HG03045 (cell line): ENCODE measurements around the gene MBNL1.
"Not testable (repeated sequence)": the region's sequence is repeated elsewhere in the genome, so short reads cannot be mapped to it uniquely, and the experiment has no call there.

Experiments
- ATAC-seq: cut with Tn5 transposase; IDR thresholded peaks from one replicate; pipeline ENCODE4 v1.9.1; 2021; ENCODE audit warnings: mild to moderate bottlenecking, moderate library complexity; ENCODE audit not compliant: unreplicated experiment

Gene MBNL1

DNA sequence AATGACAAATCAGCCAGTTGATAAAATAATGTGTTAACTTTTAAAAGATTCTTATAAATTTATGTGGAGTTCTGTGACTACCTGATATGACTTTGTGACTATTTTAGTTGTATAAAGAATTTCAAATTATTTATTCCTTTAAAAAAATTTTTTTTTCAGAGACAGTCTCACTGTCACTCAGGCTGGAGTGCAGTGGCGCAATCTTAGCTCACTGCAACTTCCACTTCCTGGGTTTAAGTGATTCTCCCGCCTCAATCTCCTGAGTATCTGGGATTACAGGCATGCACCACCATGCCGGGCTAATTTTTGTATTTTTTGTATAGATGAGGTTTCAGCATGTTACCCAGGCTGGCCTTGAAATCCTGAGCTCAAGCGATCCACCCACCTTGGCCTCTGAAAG lies 48.5 kb downstream of the MBNL1 start:
- ATAC-seq, result no peak

DNA sequence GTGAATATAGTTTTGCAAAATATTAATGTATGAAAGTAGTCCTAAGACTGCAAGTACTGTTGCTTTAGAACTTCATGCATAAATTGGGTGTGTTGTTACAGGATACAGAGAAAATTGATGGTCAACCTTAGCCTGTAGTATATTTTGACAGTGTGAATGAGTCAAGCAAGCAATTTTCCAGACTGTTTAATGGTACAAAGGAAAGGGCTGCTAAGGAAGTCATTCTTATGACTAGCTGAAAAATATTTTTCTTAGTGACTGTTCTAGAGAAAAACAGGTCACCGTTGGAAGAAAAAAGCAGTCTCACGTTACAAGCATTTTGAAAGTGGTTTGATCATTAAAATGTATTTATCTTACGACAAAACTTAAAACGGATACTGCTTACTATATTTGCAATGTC lies 49.2 kb downstream of the MBNL1 start:
- no peak for ATAC-seq

DNA sequence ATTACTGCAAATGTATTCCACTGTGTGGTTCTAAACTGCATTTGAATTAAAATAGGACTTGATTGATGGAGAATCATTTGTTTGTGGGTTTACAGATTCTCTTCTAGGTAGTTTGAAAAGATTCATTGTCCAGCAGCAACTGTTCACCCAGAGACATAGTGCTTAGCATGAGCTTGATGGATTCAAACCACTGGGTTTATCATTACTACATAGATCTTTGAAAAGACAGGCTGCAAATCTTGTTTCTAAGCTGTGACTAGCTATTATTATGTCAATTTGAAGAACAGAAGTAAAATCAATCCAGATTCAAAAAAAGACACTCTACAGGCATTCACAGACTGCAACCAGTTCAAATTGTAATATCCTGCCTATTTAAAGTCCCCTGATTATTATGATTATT lies 49.8 kb downstream of the MBNL1 start:
- no peak for ATAC-seq

DNA sequence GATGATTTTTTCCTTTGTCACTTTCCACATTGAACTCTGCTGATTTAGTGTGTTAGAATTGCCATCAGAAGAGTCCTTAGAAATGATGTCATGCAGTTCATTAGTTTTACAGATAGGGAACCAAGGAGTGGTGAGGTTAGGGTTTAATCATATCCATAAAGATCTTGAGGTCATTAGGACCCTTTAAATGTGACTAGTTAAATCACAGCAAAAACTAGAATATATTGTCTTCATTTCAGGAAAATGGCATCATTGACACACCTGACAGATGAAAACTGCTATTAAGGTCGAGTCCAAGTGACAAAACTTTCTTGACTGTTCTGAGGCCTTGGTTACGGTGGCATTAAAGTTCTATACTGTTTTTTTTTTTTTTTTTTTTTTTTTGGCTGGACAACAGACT lies 50.5 kb downstream of the MBNL1 start:
- no peak for ATAC-seq

DNA sequence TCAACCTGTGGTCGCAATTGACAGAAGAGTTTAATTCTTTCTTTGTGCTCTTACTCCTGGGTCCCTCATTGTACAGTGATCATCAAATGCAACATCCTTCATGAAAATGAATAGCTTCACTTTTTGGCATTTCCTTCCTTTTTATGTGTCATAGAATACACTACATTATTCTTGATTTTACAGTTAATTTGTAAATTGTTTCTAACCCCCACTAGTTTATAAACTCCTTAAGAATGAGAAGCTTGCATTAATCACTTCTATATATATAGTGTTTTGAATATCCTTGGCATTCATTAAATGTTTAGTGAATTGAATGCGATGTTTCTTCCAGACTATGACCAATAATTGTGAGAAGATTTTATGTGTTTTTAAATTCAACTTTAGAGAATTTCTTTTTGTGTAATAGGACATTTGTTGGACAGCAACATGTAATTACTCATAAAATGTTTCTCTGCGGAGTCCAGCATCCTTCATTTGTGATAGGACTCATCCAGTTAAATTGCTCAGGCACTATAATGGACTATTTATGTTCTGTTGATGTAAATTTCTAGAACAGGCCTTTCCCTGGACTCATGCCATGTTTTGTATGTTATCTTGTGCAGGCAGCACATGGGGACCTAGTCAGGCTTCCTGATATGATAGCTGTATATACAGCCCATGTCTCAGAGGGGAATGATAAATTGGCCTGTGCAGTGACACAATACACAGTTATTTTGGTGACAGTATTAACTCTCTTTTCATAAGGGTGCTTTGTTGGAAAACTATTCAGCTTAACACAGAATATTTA lies 51.3 kb downstream of the MBNL1 start:
- ATAC-seq, result no peak

DNA sequence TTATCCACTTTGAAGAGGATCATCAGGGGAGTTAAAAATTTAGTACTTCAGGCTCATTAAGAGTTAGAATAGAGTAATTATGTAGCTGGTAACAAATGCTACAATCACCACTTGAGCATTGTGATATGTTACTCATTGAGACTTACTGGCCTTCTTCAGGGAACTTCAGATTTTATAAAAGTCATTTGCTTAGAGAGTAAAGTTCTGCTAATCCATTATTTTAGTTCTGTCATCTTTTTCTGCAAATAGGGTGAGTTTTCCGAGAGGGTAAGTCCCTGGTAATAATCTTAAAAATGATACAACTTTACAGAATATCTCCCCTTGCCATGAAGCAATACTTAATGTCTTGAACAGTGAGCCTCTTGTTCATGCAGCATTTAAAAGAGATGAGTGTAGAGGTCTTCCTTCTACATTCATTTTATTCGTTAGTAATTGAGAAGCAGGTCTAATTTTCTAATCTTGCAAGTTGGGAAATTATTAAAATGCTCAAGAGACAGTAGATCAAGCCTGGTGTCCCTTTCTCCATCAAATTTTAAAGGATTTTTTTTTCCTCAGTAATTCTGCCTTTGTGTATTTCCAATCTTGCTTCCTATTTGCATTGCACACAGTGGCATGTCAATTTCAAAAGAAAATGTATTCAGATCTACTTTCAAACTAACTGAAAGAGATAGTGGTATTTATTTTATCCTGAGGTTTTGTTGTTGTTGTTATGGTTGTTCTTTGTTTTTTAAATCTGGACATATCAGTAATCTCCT lies 52.6 kb downstream of the MBNL1 start:
- no peak for ATAC-seq

DNA sequence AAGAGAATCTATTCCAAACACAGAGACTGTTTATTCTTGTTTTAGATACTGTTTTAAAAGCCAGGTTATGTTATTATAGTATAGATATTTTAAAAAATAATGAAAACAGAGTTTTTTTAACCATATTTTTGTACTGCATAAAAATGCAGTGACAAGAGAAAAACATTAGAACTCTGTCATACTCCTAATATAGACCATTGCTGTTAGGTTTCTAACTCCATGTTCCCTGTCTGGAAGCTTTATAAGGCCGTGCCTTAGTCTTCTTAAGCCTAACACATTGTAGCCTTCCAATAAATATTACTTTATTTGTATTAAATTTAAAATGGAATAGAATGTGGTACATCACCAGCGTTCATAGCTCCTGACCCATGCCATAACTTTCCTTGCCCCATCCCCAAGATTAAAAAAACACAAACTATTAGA lies 53.2 kb downstream of the MBNL1 start:
- no peak for ATAC-seq

DNA sequence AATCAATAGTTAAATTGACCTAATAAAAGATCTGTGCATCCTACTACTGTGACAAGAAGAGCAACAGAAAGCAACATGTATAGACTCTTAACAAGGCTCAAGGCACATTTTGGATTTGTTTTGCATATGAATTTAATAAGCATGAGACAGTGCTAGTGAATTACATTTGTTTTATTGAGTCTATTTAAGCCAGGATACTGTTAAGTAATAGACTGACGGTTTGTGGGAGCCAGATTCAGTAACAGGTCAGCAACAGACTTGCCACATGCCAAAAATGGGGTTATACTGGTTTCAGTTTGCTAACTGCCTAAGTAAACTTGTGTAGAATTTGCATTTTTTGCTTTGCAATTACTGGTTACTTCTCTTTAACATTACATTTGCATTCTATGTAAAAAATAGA lies 54.0 kb downstream of the MBNL1 start:
- ATAC-seq, result peak; percentile 63

DNA sequence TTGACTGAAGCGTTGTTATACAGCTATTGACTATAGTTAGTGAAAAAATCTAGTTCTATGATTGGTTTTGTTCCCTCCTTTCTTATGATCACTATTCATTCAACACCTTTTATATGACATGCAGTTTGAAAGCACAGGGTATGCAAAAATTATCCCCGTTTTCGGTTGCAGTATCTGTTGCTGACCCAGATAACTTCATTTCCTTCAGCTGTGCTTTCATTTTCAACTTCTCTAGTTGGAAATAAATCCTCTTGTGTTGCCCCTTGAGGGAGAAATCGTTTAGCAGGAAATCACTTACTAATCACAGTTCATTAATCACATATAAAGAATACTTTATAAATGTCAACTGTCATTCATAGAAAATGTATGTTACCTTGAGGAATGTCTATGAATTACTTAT lies 55.1 kb downstream of the MBNL1 start:
- ATAC-seq, result peak; percentile 82

DNA sequence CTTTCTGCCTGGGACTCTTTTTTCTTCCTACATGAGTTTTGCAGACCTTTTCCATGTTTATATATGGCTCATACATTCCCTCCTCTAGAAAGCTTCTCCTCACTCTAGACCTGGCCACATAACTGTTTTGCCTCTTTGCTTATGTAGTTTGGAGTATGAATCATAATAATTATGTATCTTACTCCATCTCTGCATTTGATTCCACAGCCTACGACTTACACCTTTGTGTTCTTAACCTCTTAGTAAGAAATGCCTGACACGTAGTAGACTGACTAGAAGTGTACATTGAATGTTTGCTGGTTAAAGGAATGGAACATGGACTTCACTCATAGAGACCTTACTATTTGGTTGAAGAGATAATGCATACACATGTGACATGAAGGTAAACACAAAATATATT lies 56.4 kb downstream of the MBNL1 start:
- no peak for ATAC-seq

DNA sequence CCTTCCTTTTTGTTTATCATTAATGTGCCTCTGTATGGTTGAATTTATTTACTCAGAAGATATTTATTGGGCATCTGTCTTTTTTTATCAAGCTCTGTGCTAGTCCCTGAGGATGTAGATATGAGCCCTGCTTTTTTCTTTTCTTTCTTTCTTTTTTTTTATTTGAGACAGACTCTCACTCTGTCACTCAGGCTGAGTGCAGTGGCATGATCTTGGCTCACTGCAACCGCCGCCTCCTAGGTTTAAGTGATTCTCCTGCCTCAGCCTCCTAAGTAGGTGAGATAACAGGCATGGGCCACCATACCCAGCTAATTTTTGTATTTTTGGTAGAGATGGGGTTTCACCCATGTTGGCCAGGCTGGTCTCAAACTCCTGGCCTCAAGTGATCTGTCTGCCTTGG lies 58.5 kb downstream of the MBNL1 start:
- no peak for ATAC-seq

DNA sequence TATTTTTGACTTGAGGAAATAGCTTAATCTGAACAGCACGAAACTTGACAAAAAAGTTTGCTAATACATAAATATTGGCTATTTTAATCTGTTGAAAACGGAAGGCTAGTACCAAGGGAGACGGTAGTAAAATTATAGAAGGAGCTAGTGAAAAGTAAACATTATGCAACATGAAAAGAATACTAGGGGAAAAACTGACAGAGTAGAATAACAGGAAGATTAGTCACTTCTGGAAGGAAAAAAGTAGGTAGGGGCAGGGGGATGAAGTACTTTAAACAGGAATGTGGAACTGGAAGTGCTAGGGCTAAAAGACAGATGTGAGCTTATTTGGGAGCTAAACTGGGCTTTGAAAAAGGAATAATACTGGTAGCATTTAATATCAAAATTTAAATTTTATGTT lies 60.1 kb downstream of the MBNL1 start:
- no peak for ATAC-seq

DNA sequence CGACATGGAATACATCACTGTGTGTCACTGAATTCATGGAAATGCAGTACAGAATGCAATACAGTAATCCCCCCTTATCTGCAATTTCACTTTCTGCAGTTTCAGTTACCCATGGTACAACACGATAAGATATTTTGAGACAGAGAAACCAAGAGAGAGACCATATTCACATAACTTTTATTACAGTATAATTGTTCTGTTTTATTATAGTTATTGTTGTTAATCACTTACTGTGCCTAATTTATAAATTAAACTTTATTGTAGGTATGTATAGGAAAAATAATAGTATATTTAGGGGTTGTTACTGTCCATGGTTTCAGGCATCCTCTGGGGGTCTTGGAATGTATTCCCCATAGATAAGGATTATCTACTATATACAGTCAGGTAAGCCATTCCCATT lies 61.8 kb downstream of the MBNL1 start:
- no peak for ATAC-seq

DNA sequence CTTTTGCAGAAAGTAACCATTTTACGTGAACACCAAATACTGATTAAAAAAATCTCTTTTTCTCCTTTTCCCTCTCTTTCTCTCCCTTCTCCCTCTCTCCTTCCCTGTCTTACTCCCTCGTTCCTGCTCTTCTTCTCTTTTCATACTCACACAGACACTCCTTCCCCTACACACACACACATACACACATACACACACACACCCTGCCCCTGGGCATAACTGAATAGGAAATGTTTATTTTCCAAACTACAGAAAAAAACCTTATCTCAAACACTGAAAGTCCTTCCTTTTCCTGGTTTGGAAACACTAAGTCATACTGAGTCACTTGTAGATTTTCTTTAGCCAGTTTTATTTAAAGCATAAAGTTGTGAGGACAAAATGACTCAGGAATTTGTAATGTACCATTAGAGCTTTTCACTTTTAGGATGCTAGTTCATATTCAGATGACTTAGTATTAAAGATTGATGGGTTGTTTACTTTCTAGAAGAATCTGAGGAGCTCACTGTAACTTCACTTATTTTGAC lies 62.4 kb downstream of the MBNL1 start:
- ATAC-seq, result no peak

DNA sequence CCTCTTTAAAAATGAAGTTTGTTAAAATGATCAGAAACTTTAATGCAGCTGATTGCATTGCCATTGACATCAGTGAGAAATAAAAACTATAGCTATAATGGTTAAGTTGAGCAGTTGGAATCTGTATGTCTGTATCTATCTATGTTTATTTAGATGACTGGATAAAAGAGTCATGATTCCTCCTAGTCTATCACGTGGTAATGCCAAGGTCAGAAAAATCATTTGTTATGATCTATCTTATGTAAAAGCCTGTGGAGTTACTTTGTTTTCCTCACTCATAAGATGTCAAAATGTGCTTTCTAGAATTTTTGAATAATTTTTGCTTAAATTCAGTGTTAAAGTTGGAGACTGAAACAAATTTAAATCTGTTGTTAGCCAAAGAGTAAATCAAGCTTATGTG lies 63.3 kb downstream of the MBNL1 start:
- ATAC-seq, result no peak

DNA sequence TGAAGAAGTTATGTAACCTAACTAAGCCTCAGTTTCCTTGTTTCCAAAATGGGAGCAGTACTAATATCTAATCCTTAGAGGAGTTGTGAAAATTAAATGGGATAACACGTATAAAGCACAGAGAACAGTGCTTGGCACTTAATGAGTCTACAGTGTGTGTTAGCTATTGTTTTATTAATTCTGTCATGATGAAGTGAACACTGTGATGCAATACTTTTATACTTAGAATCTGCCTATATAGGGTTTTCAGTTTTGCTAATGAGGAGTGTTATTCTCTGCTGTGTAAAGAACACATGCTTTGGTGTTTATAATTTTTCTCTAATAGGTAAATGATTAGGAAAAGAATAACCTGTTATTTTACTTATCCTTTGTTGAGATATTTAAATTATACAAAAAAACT lies 65.2 kb downstream of the MBNL1 start:
- no peak for ATAC-seq

DNA sequence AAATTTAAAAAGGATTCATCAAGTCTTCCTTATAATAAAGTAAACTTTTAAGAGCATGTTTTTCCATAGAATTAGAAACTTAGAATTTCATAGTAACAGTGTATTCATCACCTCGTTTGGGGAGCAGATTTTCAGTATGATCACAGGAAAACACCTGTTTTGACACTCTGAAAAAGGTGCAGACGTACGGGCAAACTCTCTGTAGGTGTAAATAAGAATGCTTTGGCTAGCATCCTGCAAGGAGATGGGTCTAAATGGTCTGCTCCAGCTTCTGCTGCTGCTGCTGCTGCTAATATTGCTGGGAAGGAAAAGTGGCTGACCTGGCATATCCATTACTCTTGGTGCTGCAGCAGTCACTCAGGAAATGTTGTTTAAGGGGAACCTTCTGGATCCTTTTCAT lies 66.0 kb downstream of the MBNL1 start:
- no peak for ATAC-seq

DNA sequence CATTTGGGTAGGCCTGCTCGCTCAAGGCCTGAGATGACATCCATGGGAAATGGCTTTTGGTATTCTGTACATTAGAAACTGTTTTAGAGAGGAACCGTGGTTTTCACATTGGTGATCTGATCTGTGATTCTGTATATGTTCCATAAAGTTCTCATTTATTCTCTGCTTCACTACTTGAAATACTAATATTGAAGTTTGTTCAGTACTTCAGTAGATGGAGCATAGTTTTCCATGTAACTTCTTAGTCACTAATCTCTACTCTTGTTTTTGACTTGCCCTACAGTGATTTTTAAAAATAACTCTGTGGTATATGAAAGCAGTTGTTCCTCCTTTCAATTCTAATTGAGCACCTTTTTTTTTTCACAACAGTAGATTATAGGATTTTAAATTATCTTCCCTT lies 66.5 kb downstream of the MBNL1 start:
- ATAC-seq, result no peak

DNA sequence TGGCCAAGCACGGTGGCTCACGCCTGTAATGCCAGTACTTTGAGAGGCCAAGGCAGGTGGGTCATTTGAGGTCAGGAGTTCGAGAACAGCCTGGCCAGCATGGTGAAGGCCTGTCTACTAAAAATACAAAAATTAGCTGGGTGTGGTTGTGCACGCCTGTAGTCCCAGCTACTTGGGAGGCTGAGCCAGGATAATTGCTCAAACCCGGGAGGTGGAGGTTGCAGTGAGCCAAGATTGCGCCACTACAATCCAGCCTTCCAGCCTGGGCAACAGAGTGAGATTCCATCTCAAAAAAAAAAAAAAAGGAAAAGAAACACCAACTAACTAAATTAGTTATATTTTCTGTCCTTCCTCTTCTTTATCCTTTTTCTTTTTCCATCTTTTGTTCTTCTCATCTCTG lies 68.6 kb downstream of the MBNL1 start:
- not testable (repeated sequence) for ATAC-seq

DNA sequence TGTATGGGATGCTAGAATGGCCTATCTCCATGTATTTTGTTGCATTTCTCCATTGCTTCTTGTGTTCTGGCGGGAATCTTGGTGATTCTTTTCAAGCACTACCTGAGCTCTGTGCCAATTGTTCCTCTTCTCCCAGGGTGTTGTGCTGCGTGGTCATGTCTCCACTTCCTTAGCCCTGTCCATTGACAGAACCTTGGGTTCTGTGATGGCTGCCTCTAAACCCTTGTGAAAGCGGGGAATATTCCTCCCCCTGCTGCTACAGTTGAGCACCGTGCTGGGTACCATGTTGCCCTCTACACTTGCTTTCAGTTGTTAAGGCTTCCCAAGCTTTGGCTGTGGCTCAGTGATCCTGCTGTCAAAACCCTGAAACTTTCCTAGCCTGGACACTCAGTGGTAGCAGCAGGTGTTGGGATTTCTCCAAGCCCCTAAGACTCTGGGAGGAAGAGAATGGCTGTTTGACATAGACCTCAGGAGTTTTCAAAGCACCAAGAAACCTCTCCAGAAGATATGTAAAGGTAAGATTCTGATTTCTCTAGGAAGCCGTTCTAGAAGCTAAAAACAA lies 69.5 kb downstream of the MBNL1 start:
- no peak for ATAC-seq

DNA sequence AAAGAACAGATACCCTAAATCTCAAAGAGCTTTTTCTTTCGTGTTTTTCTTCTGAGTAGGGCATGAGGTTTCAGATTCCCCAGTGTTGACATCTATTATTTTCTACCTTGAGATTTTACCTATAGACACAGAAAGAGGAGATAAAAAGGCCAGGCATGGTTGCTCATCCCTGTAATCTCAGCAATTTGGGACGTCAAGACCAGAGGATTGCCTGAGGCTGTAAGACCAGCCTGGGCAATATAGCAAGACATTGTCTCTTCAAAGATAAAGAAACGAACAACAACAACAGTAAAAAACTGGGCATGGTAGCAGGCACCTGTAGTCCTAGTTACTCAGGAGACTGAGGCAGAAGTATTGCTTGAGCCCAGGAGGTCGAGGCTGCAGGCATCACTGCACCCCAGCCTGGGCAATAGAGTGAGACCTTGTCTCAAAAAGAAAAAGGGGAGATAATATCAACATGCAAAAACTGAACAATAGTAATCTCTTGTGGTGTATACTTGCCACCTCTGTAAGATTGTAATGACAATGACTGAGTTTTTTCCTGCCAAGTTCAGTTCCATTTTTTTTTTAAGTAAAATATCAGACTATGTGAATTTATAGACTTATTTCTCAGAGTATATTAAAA lies 71.3 kb downstream of the MBNL1 start:
- no peak for ATAC-seq

DNA sequence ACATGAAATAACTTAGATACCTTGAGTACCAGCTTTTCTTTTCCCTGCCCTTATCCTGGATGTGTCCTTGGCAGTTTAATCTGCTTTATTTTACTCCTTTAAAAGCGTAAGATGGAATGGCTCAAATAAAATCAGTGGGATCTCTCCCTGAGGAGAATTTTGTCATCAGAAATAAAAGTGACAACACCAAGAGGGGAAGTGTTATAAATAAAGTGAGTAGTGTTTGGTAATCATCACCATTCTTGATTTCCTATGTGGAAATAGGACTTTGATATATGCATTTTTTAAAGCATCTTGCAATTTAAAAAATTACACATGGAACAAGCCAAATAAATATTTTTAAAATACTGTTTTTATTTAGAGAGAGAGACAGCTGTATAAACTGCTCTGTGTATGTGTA lies 76.5 kb downstream of the MBNL1 start:
- ATAC-seq, result no peak
